ENCODE measurements around the gene CDC20B.

GRCh38 chr5:55064523-55064922 lies 108.5 kb downstream of the CDC20B start:
- TF ChIP-seq NR3C1 (IDR thresholded peaks at IDR 0.05) (no peak), SREBF2 (IDR thresholded peaks at IDR 0.05) (no peak), FOXS1 (CRISPR knock-in tag; IDR thresholded peaks at IDR 0.05) (no peak), SMC3 (IDR thresholded peaks at IDR 0.05) (no peak), JUN (IDR thresholded peaks at IDR 0.05) (no peak)
- TF ChIP-seq, protein P1, sequence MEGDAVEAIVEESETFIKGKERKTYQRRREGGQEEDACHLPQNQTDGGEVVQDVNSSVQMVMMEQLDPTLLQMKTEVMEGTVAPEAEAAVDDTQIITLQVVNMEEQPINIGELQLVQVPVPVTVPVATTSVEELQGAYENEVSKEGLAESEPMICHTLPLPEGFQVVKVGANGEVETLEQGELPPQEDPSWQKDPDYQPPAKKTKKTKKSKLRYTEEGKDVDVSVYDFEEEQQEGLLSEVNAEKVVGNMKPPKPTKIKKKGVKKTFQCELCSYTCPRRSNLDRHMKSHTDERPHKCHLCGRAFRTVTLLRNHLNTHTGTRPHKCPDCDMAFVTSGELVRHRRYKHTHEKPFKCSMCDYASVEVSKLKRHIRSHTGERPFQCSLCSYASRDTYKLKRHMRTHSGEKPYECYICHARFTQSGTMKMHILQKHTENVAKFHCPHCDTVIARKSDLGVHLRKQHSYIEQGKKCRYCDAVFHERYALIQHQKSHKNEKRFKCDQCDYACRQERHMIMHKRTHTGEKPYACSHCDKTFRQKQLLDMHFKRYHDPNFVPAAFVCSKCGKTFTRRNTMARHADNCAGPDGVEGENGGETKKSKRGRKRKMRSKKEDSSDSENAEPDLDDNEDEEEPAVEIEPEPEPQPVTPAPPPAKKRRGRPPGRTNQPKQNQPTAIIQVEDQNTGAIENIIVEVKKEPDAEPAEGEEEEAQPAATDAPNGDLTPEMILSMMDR (IDR thresholded peaks at IDR 0.05), result no peak

Measured in A549 (cell line).